ENCODE measurements around the gene CAMTA1.

CAMTA1 gene

GRCh38 chr1:7749126-7749525 lies 963.9 kb downstream of the CAMTA1 start:
- in situ Hi-C loops (cut with MboI; ENCODE audit: low sequenced_read_pairs), result no loop called here

DNA sequence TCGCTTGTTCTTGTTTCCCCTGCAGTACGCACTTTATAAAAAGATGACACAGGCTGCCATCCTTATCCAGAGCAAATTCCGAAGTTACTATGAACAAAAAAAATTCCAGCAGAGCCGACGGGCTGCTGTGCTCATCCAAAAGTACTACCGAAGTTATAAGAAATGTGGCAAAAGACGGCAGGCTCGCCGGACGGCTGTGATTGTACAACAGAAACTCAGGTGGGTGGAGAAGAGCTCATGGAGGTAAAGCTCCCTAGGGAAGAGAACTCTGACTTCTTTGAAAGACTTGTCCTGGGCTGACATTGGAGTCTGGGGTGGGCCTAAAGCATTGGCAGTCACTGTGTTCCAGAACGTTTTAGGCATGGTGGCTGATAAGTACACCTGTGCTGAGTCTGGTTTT lies 965.9 kb downstream of the CAMTA1 start:
- in situ Hi-C loops (cut with MboI; ENCODE audit: low sequenced_read_pairs), result no loop called here

DNA sequence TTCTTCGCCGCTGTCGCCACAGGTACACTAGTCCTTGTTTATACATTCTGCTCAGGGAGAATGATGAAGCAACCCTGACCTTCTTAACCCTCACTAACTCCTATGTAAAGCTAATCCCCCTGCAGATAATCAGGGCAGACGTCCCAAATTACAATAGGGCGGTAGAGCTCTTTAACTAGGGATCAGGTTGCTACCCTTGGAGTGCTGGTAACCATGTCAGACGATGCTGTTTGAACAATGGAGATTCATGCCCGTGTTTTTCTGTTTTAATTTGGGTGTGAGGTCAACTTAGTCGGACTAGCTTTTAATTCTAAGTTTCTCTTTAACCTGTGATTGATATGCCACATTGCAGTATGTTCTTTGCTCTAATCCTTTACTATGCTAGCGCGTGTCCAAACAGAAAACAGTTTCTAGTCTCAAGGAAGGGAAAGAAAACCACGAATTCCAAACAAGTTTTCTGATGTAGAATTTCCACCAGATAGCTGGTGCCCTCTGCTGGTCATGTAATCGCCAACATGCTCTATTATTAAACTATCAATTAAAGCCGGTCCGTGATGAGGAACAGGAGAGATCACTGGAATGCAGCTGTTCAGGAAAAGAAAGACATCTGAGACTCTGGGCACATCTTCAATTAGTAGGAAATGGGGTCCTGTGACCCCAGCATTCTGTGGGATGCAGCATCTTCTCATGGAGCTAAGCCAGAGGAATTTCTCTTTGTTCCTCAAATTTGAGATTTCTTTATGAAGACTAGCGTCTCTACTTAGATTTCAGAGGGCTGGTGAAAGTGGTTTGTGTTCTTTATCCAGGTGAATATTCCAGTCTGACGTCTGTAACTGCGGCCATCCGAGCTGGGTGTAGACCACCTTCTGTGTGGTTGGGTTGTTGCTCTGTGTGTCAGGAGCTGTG lies 967.5 kb downstream of the CAMTA1 start:
- in situ Hi-C loops (cut with MboI; ENCODE audit: low sequenced_read_pairs), result no loop called here

GRCh38 chr1:7753641-7754040 lies 968.4 kb downstream of the CAMTA1 start:
- in situ Hi-C loops (cut with MboI; ENCODE audit: low sequenced_read_pairs), result no loop called here

GRCh38 chr1:7754234-7754633 lies 969.0 kb downstream of the CAMTA1 start:
- in situ Hi-C loops (cut with MboI; ENCODE audit: low sequenced_read_pairs), result no loop called here

DNA sequence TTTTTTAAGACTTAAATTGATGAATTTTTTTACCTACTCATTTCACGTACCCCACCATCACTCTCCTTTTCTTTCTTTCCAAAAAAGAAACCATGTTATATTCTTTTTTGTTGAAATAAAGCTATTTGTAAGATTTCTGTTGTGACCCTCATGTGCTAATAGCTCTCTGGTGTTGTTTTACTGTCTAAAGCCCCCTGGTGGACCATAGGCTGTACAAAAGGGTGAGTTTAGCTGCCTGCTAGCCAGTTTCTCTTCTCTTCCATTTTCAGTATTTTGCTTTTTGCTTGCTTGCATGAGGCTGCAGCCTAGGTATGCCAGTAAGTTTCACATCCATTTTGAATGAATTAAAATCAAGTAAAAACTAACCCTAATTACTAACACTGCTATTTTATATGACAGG lies 970.2 kb downstream of the CAMTA1 start:
- in situ Hi-C loops (cut with MboI; ENCODE audit: low sequenced_read_pairs), result no loop called here

DNA sequence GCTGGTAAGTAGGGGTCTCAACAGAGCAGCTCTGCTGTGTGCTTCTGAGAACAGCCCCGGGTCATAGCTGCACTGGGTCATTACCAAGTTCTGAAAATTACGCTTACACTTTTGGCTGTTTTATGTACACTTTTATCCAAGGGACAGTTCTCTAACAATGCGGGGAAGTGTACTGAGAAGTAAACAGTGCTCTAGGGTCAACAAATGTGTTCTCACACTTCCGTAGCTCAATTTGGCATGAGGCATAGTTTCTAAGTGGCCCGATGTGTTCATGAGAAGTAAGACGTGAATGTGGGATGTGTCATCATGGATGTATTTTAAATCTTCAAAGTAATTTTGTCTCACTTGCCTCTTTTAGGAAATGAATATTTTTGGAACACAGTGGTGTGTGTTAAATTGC lies 975.0 kb downstream of the CAMTA1 start:
- in situ Hi-C loops (cut with MboI; ENCODE audit: low sequenced_read_pairs), result no loop called here

DNA sequence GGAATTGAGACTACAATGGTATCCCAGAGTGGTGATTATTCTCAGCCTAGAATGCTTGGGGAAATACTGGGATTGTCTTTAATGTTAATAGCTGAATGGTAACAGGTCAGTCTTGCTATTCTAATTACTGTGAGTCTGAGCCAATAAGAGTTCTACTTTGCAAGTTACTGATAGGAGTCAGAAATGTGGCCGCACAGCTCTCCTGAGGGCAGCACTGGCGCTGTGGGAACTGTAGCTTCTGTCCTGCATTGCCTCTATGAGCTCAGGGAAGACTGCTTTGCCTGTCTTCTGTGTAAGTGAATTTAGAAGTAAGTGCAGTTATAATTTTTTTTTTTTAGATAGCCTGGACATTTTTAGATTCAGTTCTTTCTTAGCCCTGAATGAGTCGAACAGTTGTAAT lies 975.8 kb downstream of the CAMTA1 start:
- in situ Hi-C loops (cut with MboI; ENCODE audit: low sequenced_read_pairs), result no loop called here

GRCh38 chr1:7767176-7767575 lies 981.9 kb downstream of the CAMTA1 start:
- in situ Hi-C loops (cut with MboI; ENCODE audit: low sequenced_read_pairs), result no loop called here

DNA sequence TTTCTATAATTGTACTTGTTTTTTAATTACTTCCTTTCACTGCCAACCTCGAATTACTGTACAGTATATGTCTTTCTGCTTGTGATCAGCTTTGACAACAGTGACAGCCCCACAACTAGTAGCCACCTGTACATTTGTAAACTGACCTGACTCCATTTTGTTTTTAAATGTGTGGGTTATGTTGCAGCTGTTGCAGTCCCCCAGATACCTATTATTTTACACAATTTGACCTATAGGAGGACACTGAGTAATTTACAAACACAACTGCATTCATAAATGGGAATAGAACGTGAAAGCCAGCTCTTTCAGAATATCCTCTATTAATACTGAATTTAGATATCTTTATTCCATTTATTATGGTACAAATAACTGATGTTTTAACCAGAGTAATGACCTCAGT lies 983.3 kb downstream of the CAMTA1 start:
- in situ Hi-C loops (cut with MboI; ENCODE audit: low sequenced_read_pairs), result no loop called here

- in situ Hi-C loops (cut with MboI; ENCODE audit: low sequenced_read_pairs), result no loop called here
Observed at GRCh38 chr1:7769673-7770412, 984.6 kb downstream of the CAMTA1 start.

DNA sequence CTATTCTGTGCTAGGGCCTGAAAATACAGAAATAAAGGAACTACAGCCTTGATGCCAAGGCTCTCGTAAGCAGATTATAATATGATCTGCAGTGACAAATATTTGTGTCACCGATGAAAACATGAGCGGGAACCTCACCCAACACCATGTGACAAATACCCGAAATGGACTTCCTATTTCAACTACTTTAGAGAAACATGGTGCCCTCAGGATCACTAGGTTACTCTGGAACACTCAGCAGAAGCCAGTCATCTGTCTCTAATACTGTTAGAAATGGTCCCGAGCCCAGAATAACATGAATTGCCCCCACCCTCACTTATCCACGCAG lies 985.4 kb downstream of the CAMTA1 start:
- in situ Hi-C loops (cut with MboI; ENCODE audit: low sequenced_read_pairs), result no loop called here

DNA sequence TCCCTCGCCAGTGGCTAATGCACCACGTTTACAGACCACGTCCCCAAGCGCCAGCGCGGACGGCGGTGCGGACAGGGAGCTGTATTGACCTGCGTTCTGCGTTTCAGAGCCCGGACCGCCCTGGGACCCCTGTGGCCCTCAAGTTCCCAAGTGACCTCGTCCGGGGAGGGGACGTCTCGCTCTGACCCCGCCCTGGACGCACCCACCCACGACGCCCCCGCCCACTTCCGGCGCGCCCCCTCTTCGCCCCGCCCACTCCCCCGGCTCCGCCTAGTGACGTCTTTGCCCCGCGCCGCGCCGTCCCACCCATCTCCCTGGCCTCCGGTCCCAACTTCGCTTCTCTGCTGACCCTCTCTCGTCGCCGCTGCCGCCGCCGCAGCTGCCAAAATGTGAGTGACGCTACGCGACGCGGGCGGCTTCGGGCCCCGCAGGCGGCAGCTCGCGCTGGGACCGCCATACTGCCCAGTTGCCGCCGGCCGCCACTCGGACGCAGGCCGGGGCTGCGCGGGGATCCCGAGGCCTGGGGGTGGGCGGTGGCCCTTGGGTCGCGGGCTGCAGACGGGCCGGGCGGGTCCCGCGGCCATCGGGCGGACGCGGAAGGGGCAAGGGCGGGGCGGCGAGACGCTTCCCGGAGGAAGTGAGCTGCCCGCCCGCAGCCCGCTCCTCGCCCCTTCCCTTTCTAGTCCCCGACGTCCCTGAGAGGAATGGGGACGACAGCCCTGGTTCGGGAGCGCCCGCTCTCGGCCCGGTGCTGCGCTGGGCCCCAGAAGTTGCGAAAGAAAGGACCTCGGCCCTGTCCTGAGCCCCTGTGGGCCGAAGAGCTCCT lies 986.0 kb downstream of the CAMTA1 start, which contains the start of gene VAMP3:
Gene VAMP3, plus strand, starts transcription at position 300 of the 826 bp plus-strand sequence. Its CDS starts 88 bp downstream, at position 388.
- in situ Hi-C loops (cut with MboI; ENCODE audit: low sequenced_read_pairs), result no loop called here

- in situ Hi-C loops (cut with MboI; ENCODE audit: low sequenced_read_pairs), result no loop called here
Observed at GRCh38 chr1:7771823-7772299, 986.6 kb downstream of the CAMTA1 start.

DNA sequence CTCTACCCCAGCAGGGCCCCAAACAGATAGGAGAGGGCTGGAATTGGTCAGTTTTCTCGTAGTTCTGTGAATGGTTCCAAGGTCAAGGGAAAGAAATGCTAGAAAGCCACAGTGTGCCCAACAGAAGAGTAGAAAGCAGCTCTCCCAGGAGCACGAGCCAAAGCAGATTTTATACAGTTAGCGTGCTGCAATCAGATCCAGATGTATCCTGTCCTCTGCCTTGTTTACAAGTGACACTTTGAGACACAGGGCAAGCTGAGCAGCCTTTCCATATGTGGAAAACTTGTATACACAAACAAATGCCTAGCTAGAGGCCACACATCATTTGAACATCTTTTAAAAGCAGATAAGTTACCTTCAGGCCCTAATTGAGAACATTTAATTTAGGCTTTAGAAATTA lies 992.3 kb downstream of the CAMTA1 start:
- in situ Hi-C loops (cut with MboI; ENCODE audit: low sequenced_read_pairs), result no loop called here

GRCh38 chr1:7778133-7778628 lies 992.9 kb downstream of the CAMTA1 start:
- in situ Hi-C loops (cut with MboI; ENCODE audit: low sequenced_read_pairs), result no loop called here

GRCh38 chr1:7780976-7781375 lies 995.7 kb downstream of the CAMTA1 start:
- in situ Hi-C loops (cut with MboI; ENCODE audit: low sequenced_read_pairs), result no loop called here

DNA sequence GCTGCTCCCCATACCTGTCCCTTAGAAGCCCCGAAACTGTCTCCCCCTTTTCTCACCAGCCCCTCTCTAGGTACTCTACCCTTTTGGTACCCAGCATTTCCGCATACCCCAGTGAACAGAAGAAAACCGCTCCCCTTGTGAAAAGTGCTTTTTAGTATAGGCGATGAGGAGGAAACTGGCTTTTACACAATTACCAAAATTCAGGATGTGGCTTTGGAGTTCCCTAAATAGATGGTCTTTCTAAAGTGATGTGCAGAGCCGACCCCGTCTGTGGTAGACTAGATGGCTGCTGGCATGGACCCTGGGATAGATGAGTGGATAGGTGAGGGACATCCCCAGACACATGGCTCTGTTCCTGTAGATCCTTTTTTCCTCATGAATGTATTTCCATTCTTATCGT lies 996.2 kb downstream of the CAMTA1 start:
- in situ Hi-C loops (cut with MboI; ENCODE audit: low sequenced_read_pairs), result no loop called here

GRCh38 chr1:7781923-7782495 lies 996.8 kb downstream of the CAMTA1 start:
- in situ Hi-C loops (cut with MboI; ENCODE audit: low sequenced_read_pairs), result no loop called here

DNA sequence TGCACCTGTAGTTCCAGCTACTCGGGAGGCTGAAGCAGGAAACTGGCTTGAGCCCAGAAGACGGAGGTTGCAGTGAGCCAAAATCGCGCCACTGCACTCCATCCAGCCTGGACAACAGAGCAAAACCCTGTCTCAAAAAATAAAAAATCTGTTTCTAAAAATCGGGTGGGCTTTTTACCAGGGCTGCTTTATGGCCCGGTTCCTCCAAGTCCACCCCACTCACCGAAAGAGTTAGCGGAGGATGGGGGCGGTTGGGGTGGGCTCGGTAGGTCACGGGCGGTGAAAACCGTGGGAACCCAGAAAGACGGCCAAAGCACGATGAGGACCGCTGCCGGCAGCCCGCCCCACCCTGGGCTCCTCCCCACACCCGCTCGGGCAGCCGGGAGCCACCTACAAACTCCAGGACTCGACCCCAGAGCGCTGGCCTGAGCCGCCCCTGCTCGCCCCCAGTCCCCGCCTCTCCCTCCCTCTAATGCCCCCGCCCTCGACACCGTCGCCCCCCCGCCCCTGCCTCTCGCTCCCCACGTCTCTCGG lies 998.0 kb downstream of the CAMTA1 start:
- in situ Hi-C loops (cut with MboI; ENCODE audit: low sequenced_read_pairs), result no loop called here

All from HL-60/S4 treated with retinoic acid at 250 ng/mL for 4 days and 3 days (cell line).